Stomach (tissue), 4 donors: ENCODE results near the gene GAN.

Source experiments
- CTCF ChIP-seq, 7 experiments: fragments of 450-650 bp in 4 of 7; fragments of 200-600 bp in 3 of 7; sonication (generic) in 3 of 7; IDR thresholded peaks; one replicate each; pipeline ENCODE4 v1.5.1; 2016 to 2019; ENCODE audit warnings: antibody characterized with exemption in 7 of 7, control low read depth in 2 of 7, mild to moderate bottlenecking in 1 of 7
- EP300 ChIP-seq: sonication (generic); formaldehyde crosslinking; IDR thresholded peaks from one replicate; pipeline ENCODE4 v1.6.1; 2017; ENCODE audit warnings: antibody characterized with exemption

GRCh38 chr16:81315271-81316175 lies 761 bp downstream of the GAN start:
- no peak for TF ChIP-seq CTCF (IDR thresholded peaks at IDR 0.05)
- TF ChIP-seq EP300 = no peak
